HepG2 (cell line): ENCODE results near the gene ZNF48. TPM values are rescaled to one million over a fixed set of nuclear protein-coding genes. Genes with fewer than 3 reads are reported as not detected.
A peak's percentile ranks its signal among the peaks of the same experiment; 100 is the strongest.

ENCODE experiments used
- CCAR2 ChIP-seq: fragments of 200-400 bp; formaldehyde crosslinking; optimal IDR thresholded peaks from 2 replicates; pipeline ENCODE3; 2018; ENCODE audit warnings: low read depth, mild to moderate bottlenecking, low read length, moderate library complexity
- CEBPB ChIP-seq: IDR thresholded peaks from 2 replicates; pipeline ENCODE4 v1.6.1; 2011; ENCODE audit warnings: low read depth, low read length, improper control_type of control experiment, borderline replicate concordance
- FOXK2 ChIP-seq: fragments of 450-650 bp; IDR thresholded peaks from 2 replicates; pipeline ENCODE4 v1.6.1; 2016
- HDAC6 ChIP-seq: fragments of 200-600 bp; sonication (generic); IDR thresholded peaks from 2 replicates; pipeline ENCODE4 v1.7.0; 2017; ENCODE audit warnings: mild to moderate bottlenecking, antibody characterized with exemption, low read length, low read depth
- MED8 ChIP-seq: sonication (generic); formaldehyde crosslinking; IDR thresholded peaks from 2 replicates; pipeline ENCODE4 v1.8.1; 2023; ENCODE audit warnings: mild to moderate bottlenecking, missing genetic modification reagents; ENCODE audit not compliant: insufficient replicate concordance
- ONECUT2 ChIP-seq: sonication (generic); formaldehyde crosslinking; IDR thresholded peaks from 2 replicates; pipeline ENCODE4 v1.4.0; 2020; ENCODE audit warnings: missing genetic modification reagents
- PCBP1 ChIP-seq: fragments of 200-400 bp; formaldehyde crosslinking; IDR thresholded peaks from 2 replicates; pipeline ENCODE4 v1.6.1; 2017; ENCODE audit warnings: mild to moderate bottlenecking, low read depth, low read length, borderline replicate concordance
- POLR2G ChIP-seq: fragments of 200-400 bp; formaldehyde crosslinking; IDR thresholded peaks from 2 replicates; pipeline ENCODE4 v1.6.1; 2018; ENCODE audit warnings: mild to moderate bottlenecking, low read depth, low read length, moderate library complexity
- PPARG ChIP-seq: conservative IDR thresholded peaks from 2 replicates; pipeline ENCODE4 v1.6.1; 2016; ENCODE audit warnings: missing biosample characterization, missing genetic modification reagents
- RELA ChIP-seq: sonication (generic); formaldehyde crosslinking; IDR thresholded peaks from 2 replicates; pipeline ENCODE4 v1.4.0; 2020; ENCODE audit warnings: missing genetic modification reagents
- RFXANK ChIP-seq: IDR thresholded peaks from 2 replicates; pipeline ENCODE4 v1.6.1; 2016
- RXRA ChIP-seq: sonication (generic); formaldehyde crosslinking; IDR thresholded peaks from 2 replicates; pipeline ENCODE4 v1.5.1; 2020; ENCODE audit warnings: missing genetic modification reagents
- SYNCRIP ChIP-seq: fragments of 200-400 bp; formaldehyde crosslinking; IDR thresholded peaks from 2 replicates; pipeline ENCODE4 v1.6.1; 2018; ENCODE audit warnings: mild to moderate bottlenecking, low read depth, low read length; ENCODE audit not compliant: insufficient read depth
- ZFP90 ChIP-seq: sonication (generic); formaldehyde crosslinking; IDR thresholded peaks from 2 replicates; pipeline ENCODE4 v1.8.0; 2022; ENCODE audit warnings: missing genetic modification reagents, mild to moderate bottlenecking, inconsistent platforms, borderline replicate concordance
- ZFX ChIP-seq: sonication (generic); formaldehyde crosslinking; IDR thresholded peaks from 2 replicates; pipeline ENCODE4 v1.4.0; 2020; ENCODE audit warnings: mild to moderate bottlenecking, low read depth, missing genetic modification reagents, moderate library complexity
- ZNF30 ChIP-seq: sonication (generic); formaldehyde crosslinking; IDR thresholded peaks from 2 replicates; pipeline ENCODE4 v1.5.0; 2020; ENCODE audit warnings: mild to moderate bottlenecking, missing genetic modification reagents
- ZNF598 ChIP-seq: sonication (generic); formaldehyde crosslinking; IDR thresholded peaks from 2 replicates; pipeline ENCODE4 v1.5.1; 2020; ENCODE audit warnings: mild to moderate bottlenecking, missing genetic modification reagents, borderline replicate concordance
- ZNF772 ChIP-seq: sonication (generic); formaldehyde crosslinking; IDR thresholded peaks from 2 replicates; pipeline ENCODE4 v1.5.0; 2020; ENCODE audit warnings: mild to moderate bottlenecking, missing genetic modification reagents
- polyA plus RNA-seq, 8 experiments: library from polyadenylated mRNA; depleted of rRNA in 3 of 8; stranded (reverse) in 7 of 8; unstranded in 1 of 8; fragments of >200 nt; fragmentation: Illumina TruSeq in 4 of 8; extraction: Trizol in 4 of 8; gene quantifications; 2 replicates each; pipeline versions ENCODE4 v1.2.1 to v1.2.3, GENCODE V29; 2011 to 2016; ENCODE audit warnings: low read depth in 4 of 8, missing spikeins in 1 of 8, mixed read lengths in 1 of 8; ENCODE audit not compliant: insufficient read depth in 1 of 8
- total RNA-seq, 5 experiments: library from RNA; depleted of rRNA; stranded (reverse); fragments of >200 nt; fragmentation: Illumina TruSeq; extraction: Trizol; gene quantifications; 2 replicates each; pipeline ENCODE4 v1.2.3, GENCODE V29; 2016; ENCODE audit warnings: low read depth in 1 of 5
- TF ChIP-seq, protein P1 (sequence below): sonication (generic); formaldehyde crosslinking; IDR thresholded peaks from 2 replicates; pipeline ENCODE4 v1.5.0; 2020; ENCODE audit warnings: missing genetic modification reagents, mild to moderate bottlenecking, borderline replicate concordance
- TF ChIP-seq, protein P2 (sequence below): sonication (generic); formaldehyde crosslinking; IDR thresholded peaks from 2 replicates; pipeline ENCODE4 v1.5.0; 2020; ENCODE audit warnings: missing genetic modification reagents
- TF ChIP-seq, protein P3 (sequence below): sonication (generic); formaldehyde crosslinking; IDR thresholded peaks from 2 replicates; pipeline ENCODE4 v1.4.0; 2020; ENCODE audit warnings: mild to moderate bottlenecking, missing genetic modification reagents
- TF ChIP-seq, protein P4 (sequence below): sonication (generic); formaldehyde crosslinking; IDR thresholded peaks from 2 replicates; pipeline ENCODE4 v1.4.0; 2020; ENCODE audit warnings: missing genetic modification reagents
- TF ChIP-seq, protein P5 (sequence below): sonication (generic); formaldehyde crosslinking; IDR thresholded peaks from 2 replicates; pipeline ENCODE4 v1.5.1; 2020; ENCODE audit warnings: mild to moderate bottlenecking, missing genetic modification reagents, moderate library complexity
- TF ChIP-seq, protein P6 (sequence below): sonication (generic); formaldehyde crosslinking; IDR thresholded peaks from 2 replicates; pipeline ENCODE4 v1.8.1; 2023; ENCODE audit warnings: missing genetic modification reagents, mild to moderate bottlenecking, borderline replicate concordance

The ZNF48 gene
- total and polyA plus RNA-seq, 2 of the 13 experiments (the other 11 are each of a cell fraction or from before 2014, with no cell fraction given) = 9.9 to 12.3 TPM

DNA sequence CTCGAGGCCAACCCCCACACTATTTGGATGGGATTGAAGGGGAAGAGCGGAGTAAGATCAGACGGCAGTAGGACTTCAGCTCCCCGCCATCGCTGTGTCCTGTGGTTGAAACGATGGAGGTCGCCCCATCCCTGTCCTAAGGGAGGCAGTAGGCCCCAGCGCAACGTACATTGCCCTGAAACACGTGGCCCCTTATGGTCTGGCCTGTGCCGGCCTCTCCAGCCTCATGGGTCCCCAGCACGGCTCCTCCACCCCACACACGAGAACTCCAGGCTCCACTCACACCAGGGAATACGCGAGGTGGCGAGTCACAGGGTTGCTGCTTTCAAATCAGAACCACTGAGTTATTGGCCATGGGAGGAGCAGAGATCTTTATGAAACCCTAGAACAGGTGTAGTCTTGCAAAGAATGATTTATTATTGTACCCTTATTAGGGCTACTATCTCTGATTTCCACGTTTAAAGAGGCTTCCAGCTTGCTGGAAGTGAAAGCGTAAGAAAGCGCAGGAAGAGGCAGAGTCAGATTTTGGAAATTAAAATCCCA, 35.3 kb downstream of the ZNF48 start (continued):
- TF ChIP-seq, protein P1, sequence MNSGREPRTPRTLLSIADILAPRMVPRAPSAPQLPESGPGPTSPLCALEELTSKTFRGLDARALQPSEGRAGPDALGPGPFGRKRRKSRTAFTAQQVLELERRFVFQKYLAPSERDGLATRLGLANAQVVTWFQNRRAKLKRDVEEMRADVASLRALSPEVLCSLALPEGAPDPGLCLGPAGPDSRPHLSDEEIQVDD (CRISPR knock-in tag) = peak; percentile 57; the same call in 1 of the 2 replicates
- TF ChIP-seq, protein P2, sequence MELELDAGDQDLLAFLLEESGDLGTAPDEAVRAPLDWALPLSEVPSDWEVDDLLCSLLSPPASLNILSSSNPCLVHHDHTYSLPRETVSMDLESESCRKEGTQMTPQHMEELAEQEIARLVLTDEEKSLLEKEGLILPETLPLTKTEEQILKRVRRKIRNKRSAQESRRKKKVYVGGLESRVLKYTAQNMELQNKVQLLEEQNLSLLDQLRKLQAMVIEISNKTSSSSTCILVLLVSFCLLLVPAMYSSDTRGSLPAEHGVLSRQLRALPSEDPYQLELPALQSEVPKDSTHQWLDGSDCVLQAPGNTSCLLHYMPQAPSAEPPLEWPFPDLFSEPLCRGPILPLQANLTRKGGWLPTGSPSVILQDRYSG (CRISPR knock-in tag) = peak; percentile 33; the same call in 1 of the 2 replicates
- TF ChIP-seq RFXANK (CRISPR knock-in tag) (no peak), ZFP90 (peak; percentile 93; the same call in 1 of the 2 replicates), ZNF598 (CRISPR knock-in tag) (no peak; the same call in 1 of the 2 replicates), ONECUT2 (peak; percentile 55; the same call in 1 of the 2 replicates), ZNF30 (CRISPR knock-in tag) (peak; percentile 97), FOXK2 (no peak), HDAC6 (no peak), PCBP1 (no peak), MED8 (CRISPR knock-in tag) (no peak), RELA (peak; percentile 1; the same call in 1 of the 2 replicates), RXRA (CRISPR knock-in tag) (peak; percentile 44; the same call in 1 of the 2 replicates), ZFX (peak; percentile 92), SYNCRIP (no peak), CCAR2 (no peak), CEBPB (no peak), POLR2G (no peak), ZNF772 (CRISPR knock-in tag) (no peak; the same call in 1 of the 2 replicates), PPARG (CRISPR knock-in tag) (no peak)
- TF ChIP-seq, protein P3, sequence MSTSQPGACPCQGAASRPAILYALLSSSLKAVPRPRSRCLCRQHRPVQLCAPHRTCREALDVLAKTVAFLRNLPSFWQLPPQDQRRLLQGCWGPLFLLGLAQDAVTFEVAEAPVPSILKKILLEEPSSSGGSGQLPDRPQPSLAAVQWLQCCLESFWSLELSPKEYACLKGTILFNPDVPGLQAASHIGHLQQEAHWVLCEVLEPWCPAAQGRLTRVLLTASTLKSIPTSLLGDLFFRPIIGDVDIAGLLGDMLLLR (CRISPR knock-in tag) = 0 out of 2 replicates have a peak, but pooled peaks have one; percentile 19
- TF ChIP-seq, protein P4, sequence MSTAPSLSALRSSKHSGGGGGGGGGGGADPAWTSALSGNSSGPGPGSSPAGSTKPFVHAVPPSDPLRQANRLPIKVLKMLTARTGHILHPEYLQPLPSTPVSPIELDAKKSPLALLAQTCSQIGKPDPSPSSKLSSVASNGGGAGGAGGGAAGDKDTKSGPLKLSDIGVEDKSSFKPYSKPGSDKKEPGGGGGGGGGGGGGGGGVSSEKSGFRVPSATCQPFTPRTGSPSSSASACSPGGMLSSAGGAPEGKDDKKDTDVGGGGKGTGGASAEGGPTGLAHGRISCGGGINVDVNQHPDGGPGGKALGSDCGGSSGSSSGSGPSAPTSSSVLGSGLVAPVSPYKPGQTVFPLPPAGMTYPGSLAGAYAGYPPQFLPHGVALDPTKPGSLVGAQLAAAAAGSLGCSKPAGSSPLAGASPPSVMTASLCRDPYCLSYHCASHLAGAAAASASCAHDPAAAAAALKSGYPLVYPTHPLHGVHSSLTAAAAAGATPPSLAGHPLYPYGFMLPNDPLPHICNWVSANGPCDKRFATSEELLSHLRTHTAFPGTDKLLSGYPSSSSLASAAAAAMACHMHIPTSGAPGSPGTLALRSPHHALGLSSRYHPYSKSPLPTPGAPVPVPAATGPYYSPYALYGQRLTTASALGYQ = 0 out of 2 replicates have a peak, but pooled peaks have one; percentile 42
- TF ChIP-seq, protein P5, sequence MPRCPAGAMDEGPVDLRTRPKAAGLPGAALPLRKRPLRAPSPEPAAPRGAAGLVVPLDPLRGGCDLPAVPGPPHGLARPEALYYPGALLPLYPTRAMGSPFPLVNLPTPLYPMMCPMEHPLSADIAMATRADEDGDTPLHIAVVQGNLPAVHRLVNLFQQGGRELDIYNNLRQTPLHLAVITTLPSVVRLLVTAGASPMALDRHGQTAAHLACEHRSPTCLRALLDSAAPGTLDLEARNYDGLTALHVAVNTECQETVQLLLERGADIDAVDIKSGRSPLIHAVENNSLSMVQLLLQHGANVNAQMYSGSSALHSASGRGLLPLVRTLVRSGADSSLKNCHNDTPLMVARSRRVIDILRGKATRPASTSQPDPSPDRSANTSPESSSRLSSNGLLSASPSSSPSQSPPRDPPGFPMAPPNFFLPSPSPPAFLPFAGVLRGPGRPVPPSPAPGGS (CRISPR knock-in tag) = no peak; the same call in 1 of the 2 replicates
- TF ChIP-seq, protein P6, sequence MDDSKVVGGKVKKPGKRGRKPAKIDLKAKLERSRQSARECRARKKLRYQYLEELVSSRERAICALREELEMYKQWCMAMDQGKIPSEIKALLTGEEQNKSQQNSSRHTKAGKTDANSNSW (CRISPR knock-in tag) = peak; percentile 77; the same call in 1 of the 2 replicates
